ENCODE measurements around the gene C1orf210. TPM values are rescaled to one million over a fixed set of nuclear protein-coding genes. Genes with fewer than 3 reads are reported as not detected.

C1orf210 gene
- total RNA-seq, 2 experiments from 2014 or later: not detected

DNA sequence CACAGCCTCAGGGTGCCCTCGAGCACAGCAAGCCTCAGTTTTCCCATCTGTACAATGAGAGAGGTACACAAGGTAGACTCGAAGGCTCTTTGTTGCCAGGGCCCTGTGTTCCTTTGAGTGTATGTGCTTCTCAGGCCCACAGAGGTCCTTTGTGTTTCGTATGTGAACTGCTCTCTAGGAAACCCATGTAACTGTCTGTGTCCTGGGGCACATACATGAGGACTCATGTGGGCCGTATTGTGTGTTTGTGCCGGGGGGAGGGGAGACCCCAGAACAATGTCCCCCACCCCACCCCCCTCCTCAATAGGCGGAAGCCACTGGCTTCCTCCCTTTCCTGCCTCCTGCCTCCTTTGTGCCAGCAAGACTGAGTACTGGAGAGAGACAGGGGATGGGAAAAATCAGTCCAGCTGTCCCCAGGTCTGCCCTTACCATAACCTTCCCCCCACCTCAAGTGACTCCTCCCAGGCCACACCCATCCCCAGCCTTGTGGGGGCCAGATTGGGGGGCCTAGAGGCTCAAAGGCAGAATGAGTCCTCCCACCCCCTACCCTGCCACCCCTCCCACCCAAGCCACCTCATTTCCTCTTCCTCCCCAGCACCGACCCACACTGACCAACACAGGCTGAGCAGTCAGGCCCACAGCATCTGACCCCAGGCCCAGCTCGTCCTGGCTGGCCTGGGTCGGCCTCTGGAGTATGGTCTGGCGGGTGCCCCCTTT, 15.2 kb upstream of the C1orf210 start, which contains the start of gene TIE1:
TIE1 (plus strand) TSS at position 605 of the 717 bp plus-strand sequence; CDS start at position 695, 90 bp downstream.
- H3K4me3 Mint-ChIP-seq: no peak within 1 kb of the TSS
- intact Hi-C loops (cut with micrococcal nuclease): no loop called here
- H3K27me3 Mint-ChIP-seq: no peaks in the 10 kb centered on the region
- H3K27ac Mint-ChIP-seq: no peak within 1 kb of the TSS
- ATAC-seq (no peak), DNase-seq (no peak)
- H3K36me3 Mint-ChIP-seq (ENCODE audit: low read depth): no peaks in the 10 kb centered on the region
- POLR2A ChIA-PET: no interaction called here
- TF ChIP-seq, protein P1, sequence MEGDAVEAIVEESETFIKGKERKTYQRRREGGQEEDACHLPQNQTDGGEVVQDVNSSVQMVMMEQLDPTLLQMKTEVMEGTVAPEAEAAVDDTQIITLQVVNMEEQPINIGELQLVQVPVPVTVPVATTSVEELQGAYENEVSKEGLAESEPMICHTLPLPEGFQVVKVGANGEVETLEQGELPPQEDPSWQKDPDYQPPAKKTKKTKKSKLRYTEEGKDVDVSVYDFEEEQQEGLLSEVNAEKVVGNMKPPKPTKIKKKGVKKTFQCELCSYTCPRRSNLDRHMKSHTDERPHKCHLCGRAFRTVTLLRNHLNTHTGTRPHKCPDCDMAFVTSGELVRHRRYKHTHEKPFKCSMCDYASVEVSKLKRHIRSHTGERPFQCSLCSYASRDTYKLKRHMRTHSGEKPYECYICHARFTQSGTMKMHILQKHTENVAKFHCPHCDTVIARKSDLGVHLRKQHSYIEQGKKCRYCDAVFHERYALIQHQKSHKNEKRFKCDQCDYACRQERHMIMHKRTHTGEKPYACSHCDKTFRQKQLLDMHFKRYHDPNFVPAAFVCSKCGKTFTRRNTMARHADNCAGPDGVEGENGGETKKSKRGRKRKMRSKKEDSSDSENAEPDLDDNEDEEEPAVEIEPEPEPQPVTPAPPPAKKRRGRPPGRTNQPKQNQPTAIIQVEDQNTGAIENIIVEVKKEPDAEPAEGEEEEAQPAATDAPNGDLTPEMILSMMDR (IDR thresholded peaks at IDR 0.05): no peak
- no peaks in the 10 kb centered on the region for H3K9me3 Mint-ChIP-seq
- CTCF ChIA-PET: no interaction called here
- peaks cover 9% of the 10 kb centered on the region for H3K4me1 Mint-ChIP-seq (ENCODE audit: low read depth)

- Mint-ChIP-seq H3K27me3 (no peaks in the 10 kb centered on the region), H3K4me3 (no peak overlapping the region), H3K36me3 (ENCODE audit: low read depth) (no peaks in the 10 kb centered on the region), H3K9me3 (no peaks in the 10 kb centered on the region), H3K27ac (no peak overlapping the region), H3K4me1 (ENCODE audit: low read depth) (peaks cover 14% of the 10 kb centered on the region)
- ChIA-PET CTCF (no interaction called here), POLR2A (interaction anchor here (0.7 kb wide), 1 partner anchor 425 kb away, joined by 3 read pairs; no protein-coding TSS in a partner anchor)
- TF ChIP-seq, protein P1 (IDR thresholded peaks at IDR 0.05): no peak
- intact Hi-C loops (cut with micrococcal nuclease): no loop called here
- DNase-seq (no peak), ATAC-seq (no peak)
Measured at GRCh38 chr1:43299101-43299500, 13.7 kb upstream of the C1orf210 start.

DNA sequence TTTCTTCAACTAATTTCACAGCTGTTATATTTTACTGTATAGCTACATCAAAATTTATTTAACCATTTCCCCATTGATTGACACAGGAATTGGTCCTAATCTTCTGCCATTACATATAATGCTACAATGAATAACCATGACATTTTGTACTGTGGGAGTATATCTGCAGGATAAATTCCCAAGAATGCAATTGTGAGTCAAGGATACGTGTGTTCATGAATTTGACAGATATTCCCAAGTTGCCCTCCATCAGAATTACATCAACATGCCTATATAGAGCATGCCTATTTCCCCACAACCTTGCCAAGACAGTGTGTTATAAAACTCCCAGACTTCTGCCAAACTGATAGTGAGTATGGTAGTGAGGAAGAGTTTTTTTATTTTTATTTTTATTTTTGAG, 12.7 kb upstream of the C1orf210 start:
- H3K9me3 Mint-ChIP-seq: no peaks in the 10 kb centered on the region
- ChIA-PET POLR2A (no interaction called here), CTCF (no interaction called here)
- H3K4me1 Mint-ChIP-seq (ENCODE audit: low read depth): peaks cover 14% of the 10 kb centered on the region
- TF ChIP-seq, protein P1 (IDR thresholded peaks at IDR 0.05): no peak
- ATAC-seq: no peak
- no peak overlapping the region for H3K4me3 Mint-ChIP-seq
- no peak for DNase-seq
- H3K27ac Mint-ChIP-seq: no peak overlapping the region
- no peaks in the 10 kb centered on the region for H3K36me3 Mint-ChIP-seq (ENCODE audit: low read depth)
- intact Hi-C loops (cut with micrococcal nuclease): no loop called here
- H3K27me3 Mint-ChIP-seq: no peaks in the 10 kb centered on the region

DNA sequence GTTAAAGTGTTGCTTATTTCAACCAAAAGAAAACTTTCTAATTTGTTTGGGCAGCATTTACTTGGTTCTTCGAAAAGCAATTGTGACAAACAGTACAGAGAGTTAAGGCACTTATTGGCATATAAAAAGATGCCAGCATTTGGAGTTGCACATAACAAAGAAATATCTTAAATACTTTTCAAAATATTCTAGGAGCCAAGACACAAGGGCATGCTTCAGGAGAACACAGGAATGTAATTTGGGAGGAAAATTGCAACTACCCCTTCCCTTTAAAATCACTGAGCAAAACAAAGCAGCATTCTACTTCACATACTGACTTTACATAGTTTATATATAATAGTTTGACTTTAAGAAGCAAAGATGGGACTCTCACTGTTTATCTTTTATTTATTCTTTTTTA, 10.8 kb upstream of the C1orf210 start:
- H3K4me1 Mint-ChIP-seq (ENCODE audit: low read depth): peaks cover 14% of the 10 kb centered on the region
- no peaks in the 10 kb centered on the region for H3K36me3 Mint-ChIP-seq (ENCODE audit: low read depth)
- CTCF ChIA-PET: interaction anchor here (1.5 kb wide), 1 partner anchor 11 kb away, joined by 4 read pairs; the partner anchor contains the start of gene C1orf210
- H3K27ac Mint-ChIP-seq: peak overlapping the region; percentile 64
- POLR2A ChIA-PET: no interaction called here
- no peak overlapping the region for H3K4me3 Mint-ChIP-seq
- DNase-seq (no peak), ATAC-seq (no peak)
- H3K27me3 Mint-ChIP-seq: no peaks in the 10 kb centered on the region
- intact Hi-C loops (cut with micrococcal nuclease): no loop called here
- no peaks in the 10 kb centered on the region for H3K9me3 Mint-ChIP-seq
- TF ChIP-seq, protein P1 (IDR thresholded peaks at IDR 0.05): no peak

DNA sequence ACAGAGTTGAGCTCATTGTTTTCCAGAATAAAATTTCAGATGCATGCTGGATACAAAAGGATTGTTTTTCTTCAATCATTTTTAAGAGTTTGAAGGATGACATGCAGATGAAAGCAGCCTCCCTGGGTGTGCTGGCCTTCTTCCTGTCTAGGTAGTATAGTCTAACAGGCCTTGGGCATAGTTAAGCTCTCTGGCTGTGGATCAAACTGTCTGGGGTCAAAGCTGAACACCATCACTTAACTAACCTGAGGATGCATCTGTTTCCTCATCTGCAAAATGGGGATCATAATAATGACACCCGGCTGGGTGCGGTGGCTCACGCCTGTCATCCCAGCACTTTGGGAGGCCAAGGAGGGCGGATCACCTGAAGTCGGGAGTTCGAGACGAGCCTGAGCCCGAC, 9.4 kb upstream of the C1orf210 start:
- ATAC-seq (no peak), DNase-seq (no peak)
- intact Hi-C loops (cut with micrococcal nuclease): no loop called here
- Mint-ChIP-seq H3K36me3 (ENCODE audit: low read depth) (no peaks in the 10 kb centered on the region), H3K9me3 (no peaks in the 10 kb centered on the region), H3K27ac (no peak overlapping the region), H3K4me3 (no peak overlapping the region), H3K27me3 (no peaks in the 10 kb centered on the region), H3K4me1 (ENCODE audit: low read depth) (peaks cover 14% of the 10 kb centered on the region)
- CTCF ChIA-PET: interaction anchor here (1.5 to 4.2 kb wide), 2 partner anchors 9 to 120 kb away, joined by 4 to 10 read pairs; partner anchors contain the start of gene C1orf210
- TF ChIP-seq, protein P1 (IDR thresholded peaks at IDR 0.05): no peak
- POLR2A ChIA-PET: no interaction called here
